Right atrium auricular region (tissue), 2 donors: ENCODE data around the gene VWC2L. TPM values are rescaled to one million over a fixed set of nuclear protein-coding genes. Genes with fewer than 3 reads are reported as not detected.

Experiments
- DNase-seq: peaks from one replicate; pipeline ENCODE4 v3.0.0-alpha.2; 2019; ENCODE audit warnings: low spot score
- H3K27ac ChIP-seq, 2 donors: fragments of 200-600 bp; sonication (generic); 1 replicate in 1 of 2; 2 replicates in 1 of 2; pipeline ENCODE4 v1.5.1; 2016 to 2019
- H3K27me3 ChIP-seq, 2 donors: fragments of 200-600 bp; sonication (generic); one replicate each; pipeline versions ENCODE4 v1.5.1 to v1.6.0; 2017 to 2019
- H3K36me3 ChIP-seq: fragments of 200-600 bp; sonication (generic); one replicate; pipeline ENCODE4 v1.5.1; 2016
- H3K4me1 ChIP-seq, 2 donors: fragments of 200-600 bp; sonication (generic); one replicate each; pipeline versions ENCODE4 v1.5.1 to v1.6.0; 2017 to 2019
- H3K4me3 ChIP-seq, 2 donors: fragments of 200-600 bp; sonication (generic); 1 replicate in 1 of 2; 2 replicates in 1 of 2; pipeline ENCODE4 v1.5.1; 2017 to 2019; ENCODE audit warnings: mild to moderate bottlenecking in 1 of 2, moderate library complexity in 1 of 2
- H3K9me3 ChIP-seq, 2 donors: fragments of 200-600 bp; sonication (generic); one replicate each; pipeline ENCODE4 v1.5.1; 2019
- total RNA-seq, 2 donors: library from RNA; depleted of rRNA; stranded (reverse); fragments of >200 nt; gene quantifications; one replicate each; pipeline ENCODE4 v1.1.0, GENCODE V29; 2016
- TF ChIP-seq, protein P1 (sequence below), 2 donors: fragments of 200-600 bp; sonication (generic); IDR thresholded peaks; one replicate each; pipeline ENCODE4 v1.5.1; 2019; ENCODE audit warnings: antibody characterized with exemption in 2 of 2

Gene VWC2L
- total RNA-seq: not detected

DNA sequence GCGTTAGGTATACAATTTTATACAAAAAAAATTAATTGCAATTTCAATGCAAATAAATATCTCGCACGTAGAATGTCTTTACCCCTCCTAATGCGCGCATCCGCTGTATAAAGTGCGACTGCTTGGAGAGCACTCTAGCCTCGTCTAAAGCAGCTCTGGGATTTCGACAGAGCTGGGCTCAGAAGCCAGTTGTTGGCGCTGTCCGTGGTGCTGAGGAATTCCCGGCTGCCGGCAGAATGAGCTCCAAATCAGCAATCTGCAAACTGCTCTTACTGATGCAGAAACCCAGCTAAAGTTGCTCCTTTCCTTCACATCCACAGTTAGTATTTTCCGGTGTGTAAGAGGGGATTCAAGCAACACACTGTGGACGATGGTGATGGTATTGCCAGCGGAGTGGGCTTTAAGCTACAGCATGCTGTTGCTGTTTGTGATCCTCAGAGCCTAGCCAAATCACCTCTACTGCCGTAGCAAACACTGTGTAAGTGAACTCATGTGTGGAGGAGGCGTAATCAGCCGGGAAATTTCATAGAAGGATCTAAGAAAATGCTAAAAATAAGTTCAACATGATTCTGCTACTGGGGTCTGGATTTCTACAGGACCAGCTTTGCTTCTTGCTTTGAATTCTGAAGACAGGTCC lies at the start of gene VWC2L:
TSS of gene VWC2L (plus strand) at position 137 of the 637 bp plus-strand sequence. CDS start 3,140 bp downstream, outside the sequence.
- Histone ChIP-seq H3K9me3 (no peaks in the 10 kb centered on the region), H3K27me3 (no peaks in the 10 kb centered on the region), H3K36me3 (no peaks in the 10 kb centered on the region), H3K4me1 (no peaks in the 10 kb centered on the region), H3K27ac (no peak within 1 kb of the TSS), H3K4me3 (no peak within 1 kb of the TSS)
- peak; percentile 59 for DNase-seq
- TF ChIP-seq, protein P1, sequence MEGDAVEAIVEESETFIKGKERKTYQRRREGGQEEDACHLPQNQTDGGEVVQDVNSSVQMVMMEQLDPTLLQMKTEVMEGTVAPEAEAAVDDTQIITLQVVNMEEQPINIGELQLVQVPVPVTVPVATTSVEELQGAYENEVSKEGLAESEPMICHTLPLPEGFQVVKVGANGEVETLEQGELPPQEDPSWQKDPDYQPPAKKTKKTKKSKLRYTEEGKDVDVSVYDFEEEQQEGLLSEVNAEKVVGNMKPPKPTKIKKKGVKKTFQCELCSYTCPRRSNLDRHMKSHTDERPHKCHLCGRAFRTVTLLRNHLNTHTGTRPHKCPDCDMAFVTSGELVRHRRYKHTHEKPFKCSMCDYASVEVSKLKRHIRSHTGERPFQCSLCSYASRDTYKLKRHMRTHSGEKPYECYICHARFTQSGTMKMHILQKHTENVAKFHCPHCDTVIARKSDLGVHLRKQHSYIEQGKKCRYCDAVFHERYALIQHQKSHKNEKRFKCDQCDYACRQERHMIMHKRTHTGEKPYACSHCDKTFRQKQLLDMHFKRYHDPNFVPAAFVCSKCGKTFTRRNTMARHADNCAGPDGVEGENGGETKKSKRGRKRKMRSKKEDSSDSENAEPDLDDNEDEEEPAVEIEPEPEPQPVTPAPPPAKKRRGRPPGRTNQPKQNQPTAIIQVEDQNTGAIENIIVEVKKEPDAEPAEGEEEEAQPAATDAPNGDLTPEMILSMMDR (IDR thresholded peaks at IDR 0.05): no peak

DNA sequence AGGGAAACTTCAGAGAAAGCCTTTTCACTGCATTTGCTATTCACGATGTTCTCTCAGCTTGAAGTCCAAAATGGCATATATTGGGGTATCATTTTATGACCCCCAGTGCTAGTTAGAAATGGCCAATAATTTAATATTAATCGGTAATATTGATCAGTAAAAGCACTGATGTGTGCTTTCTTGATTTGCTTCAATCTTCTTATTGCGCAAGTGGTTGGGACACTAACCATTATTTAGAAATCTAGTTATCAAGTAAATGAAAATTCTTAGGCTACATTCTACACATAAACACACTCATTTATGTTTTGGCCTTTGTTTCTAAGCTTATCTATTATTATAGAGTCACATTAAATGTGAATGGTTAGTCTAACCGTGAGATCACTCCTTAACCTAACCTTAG lies 49.7 kb upstream of the VWC2L start:
- no peak for DNase-seq
- Histone ChIP-seq H3K36me3 (no peaks in the 10 kb centered on the region), H3K9me3 (no peaks in the 10 kb centered on the region), H3K27ac (no peak overlapping the region), H3K4me3 (no peak overlapping the region), H3K27me3 (no peaks in the 10 kb centered on the region), H3K4me1 (no peaks in the 10 kb centered on the region)
- TF ChIP-seq, protein P1 (IDR thresholded peaks at IDR 0.05): no peak

DNA sequence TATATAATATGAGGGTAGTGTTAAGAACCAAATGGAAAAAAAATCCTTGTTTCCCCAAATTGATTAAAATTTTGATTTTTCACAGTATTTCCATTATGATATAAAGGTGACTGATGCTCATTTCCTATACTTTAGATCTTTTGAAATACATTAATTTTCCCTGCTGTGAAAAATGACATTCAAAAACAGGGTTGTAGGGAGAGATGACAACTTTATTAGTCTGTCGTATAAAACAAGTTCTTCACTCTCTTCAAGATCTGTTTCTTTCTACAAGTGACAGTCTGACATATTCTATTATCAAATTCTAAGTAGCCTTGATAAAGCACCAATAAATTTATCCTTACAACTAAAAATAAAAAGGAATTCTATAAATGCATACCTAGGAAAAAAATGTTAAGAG lies 45.3 kb upstream of the VWC2L start:
- Histone ChIP-seq H3K27me3 (no peaks in the 10 kb centered on the region), H3K36me3 (no peaks in the 10 kb centered on the region), H3K4me3 (no peak overlapping the region), H3K4me1 (no peaks in the 10 kb centered on the region), H3K27ac (no peak overlapping the region), H3K9me3 (no peaks in the 10 kb centered on the region)
- TF ChIP-seq, protein P1 (IDR thresholded peaks at IDR 0.05): no peak
- DNase-seq: no peak

DNA sequence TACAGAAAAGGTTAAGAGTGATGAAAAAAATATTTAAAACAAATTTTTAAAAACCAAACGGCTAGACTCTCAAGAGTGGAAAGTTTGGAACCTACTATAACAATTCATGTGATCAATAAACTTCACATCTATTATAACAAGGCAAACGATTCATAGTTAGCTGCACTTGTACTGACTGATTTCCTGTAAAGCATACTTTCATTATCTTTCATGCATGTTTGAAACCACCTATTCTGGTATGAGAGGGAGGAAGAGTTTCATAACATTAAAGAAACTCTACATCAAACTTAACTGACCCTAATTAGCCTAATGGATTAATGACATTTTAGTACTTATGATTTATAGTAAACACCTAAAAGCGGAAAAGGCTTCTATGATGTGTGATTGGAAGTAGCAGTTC lies 43.7 kb upstream of the VWC2L start:
- H3K36me3 ChIP-seq: no peaks in the 10 kb centered on the region
- H3K4me1 ChIP-seq: no peaks in the 10 kb centered on the region
- H3K27me3 ChIP-seq: no peaks in the 10 kb centered on the region
- no peaks in the 10 kb centered on the region for H3K9me3 ChIP-seq
- no peak overlapping the region for H3K4me3 ChIP-seq
- H3K27ac ChIP-seq: no peak overlapping the region
- no peak for DNase-seq
- TF ChIP-seq, protein P1 (IDR thresholded peaks at IDR 0.05): no peak

DNA sequence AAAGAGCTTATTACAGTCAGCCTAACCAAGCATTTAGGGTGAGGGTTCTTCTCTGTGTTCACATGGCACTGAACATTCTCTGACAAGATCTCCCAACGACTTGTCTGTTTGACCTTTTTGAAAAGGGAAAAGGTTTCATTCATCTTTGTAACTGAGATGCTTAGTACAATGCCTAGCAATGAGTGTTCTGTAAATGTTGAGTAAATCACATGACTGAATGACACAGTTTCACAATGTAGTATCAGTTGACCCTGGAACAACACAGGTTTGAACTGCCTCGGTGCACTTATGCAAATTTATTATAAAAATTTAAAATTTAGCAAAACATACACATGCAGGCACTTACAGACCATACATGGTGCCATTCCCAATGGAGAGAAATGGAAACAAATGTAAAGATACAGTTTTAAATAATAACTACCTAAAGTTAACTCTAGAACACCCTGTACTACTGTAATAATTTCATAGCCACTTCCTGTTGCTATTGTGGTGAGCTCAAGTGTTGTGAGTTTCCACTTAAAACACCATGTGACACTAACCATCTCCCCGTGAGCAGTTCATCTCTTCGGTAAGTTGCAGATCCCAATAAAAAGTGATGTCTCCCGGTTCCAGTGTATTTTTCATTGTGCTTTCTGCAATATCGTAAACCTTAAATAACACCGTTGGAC lies 34.1 kb upstream of the VWC2L start:
- Histone ChIP-seq H3K4me1 (no peaks in the 10 kb centered on the region), H3K4me3 (no peak overlapping the region), H3K9me3 (no peaks in the 10 kb centered on the region), H3K36me3 (no peaks in the 10 kb centered on the region), H3K27me3 (no peaks in the 10 kb centered on the region), H3K27ac (no peak overlapping the region)
- DNase-seq: no peak
- TF ChIP-seq, protein P1 (IDR thresholded peaks at IDR 0.05): no peak

DNA sequence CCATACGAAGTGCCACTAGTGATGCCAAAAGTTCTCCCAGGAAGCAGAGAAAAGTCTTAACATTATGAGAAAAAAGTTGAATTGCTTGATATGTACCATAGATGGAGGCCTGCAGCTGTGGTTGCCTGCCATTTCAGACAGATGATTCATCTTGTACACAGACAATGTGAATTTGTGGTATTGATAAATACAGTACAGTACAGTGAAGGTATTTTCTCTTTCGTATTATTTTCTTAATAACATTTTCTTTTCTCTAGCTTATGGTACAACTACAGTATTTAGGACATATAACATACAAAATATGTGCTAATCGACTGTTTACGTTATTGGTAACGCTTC lies 33.6 kb upstream of the VWC2L start:
- TF ChIP-seq, protein P1 (IDR thresholded peaks at IDR 0.05): no peak
- Histone ChIP-seq H3K27ac (no peak overlapping the region), H3K36me3 (no peaks in the 10 kb centered on the region)

More for the DNA sequence above, 33.6 kb upstream of the VWC2L start:
- Histone ChIP-seq H3K27me3 (no peaks in the 10 kb centered on the region), H3K4me1 (no peaks in the 10 kb centered on the region), H3K4me3 (no peak overlapping the region), H3K9me3 (no peaks in the 10 kb centered on the region)
- no peak for DNase-seq
